CD4-positive, alpha-beta T cell treated with Interleukin-21 for 1 hour (primary cell): ENCODE measurements around the gene ZRANB1.
"Not testable (repeated sequence)": the region's sequence is repeated elsewhere in the genome, so short reads cannot be mapped to it uniquely, and the experiment has no call there.

Source experiments
- DNase-seq: peaks from one replicate; pipeline ENCODE4 v3.0.0-alpha.2; 2020

Gene ZRANB1

GRCh38 chr10:124941823-124942222 is at the start of gene ZRANB1:
ZRANB1 (plus strand) TSS chr10:124942123; CDS start chr10:124942494, 371 bp downstream.
- no peak for DNase-seq

GRCh38 chr10:124892905-124893304 is 49.0 kb upstream of the ZRANB1 start:
- no peak for DNase-seq

DNA sequence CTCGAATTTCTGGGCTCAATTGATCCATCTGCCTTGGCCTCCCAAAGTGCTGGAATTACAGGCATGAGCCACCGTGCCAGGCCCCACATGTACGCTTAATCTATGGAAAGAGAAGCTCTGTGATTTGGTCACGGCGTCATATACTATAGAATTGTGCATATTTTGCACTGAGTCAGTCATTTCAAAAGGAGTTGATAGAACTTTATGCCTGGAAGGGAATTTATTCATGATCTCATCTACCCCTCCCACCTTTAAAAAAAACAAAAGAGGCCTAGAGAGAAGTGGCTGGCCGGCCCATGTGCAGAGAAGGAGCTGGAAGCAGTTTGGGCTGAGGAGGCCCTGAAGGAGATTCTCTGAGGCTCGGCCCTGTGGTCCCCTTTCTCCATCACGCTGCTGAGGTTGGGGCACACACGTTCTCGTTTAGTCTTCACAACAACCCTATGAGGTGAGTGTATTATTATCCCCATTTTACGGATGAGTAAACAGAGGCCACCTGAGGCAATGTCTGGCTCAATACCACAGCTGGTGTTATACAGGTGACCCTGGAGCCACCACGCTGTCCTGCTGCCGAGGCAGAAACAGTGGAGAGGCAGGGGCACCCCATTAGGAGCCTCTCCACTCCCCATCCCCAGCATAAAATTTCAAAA is 47.2 kb upstream of the ZRANB1 start:
- no peak for DNase-seq

- DNase-seq, result no peak
Observed at GRCh38 chr10:124896751-124897150, 45.2 kb upstream of the ZRANB1 start.

DNA sequence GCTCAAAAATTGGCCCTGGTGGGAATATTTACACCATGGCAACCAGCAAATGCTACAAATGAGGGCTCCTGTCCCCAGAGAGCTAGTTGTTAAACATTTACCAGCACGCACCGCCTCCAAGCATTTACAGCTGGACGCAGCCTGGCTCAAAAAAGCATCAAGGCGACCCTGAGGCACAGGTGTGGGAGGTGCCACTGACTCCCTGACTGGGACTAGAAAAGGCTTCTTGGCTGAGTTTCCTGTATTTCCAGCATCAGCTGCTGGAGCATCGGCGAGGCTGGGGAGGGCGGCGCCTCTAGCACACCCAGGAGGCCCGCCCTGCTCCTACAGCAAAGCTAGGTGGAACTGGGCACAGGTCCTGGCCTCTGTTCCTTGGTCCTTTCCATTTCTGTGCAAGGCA is 43.5 kb upstream of the ZRANB1 start:
- no peak for DNase-seq

GRCh38 chr10:124899151-124899550 is 42.8 kb upstream of the ZRANB1 start:
- DNase-seq, result no peak

- no peak for DNase-seq
Observed at GRCh38 chr10:124902462-124902861, 39.5 kb upstream of the ZRANB1 start.

DNA sequence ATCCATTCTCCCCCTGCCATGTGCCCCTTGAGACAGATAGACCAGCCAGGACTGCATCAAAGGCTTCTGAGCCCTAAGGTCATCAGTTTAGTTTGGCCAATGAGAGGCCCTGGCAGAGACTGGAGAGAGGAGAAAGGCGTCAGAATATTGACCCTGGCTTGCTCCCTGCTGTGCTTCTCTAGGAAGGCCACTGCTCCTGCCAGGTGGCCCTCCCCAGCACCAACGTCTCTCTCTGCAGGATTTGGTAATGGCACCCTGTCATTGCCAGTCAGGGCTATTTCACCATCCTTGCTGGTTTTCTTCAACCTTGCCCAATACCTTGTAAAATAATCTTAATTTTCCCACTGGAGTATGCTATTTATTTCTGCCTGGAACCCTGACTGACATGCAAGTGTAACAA is 38.8 kb upstream of the ZRANB1 start:
- DNase-seq, result no peak

DNA sequence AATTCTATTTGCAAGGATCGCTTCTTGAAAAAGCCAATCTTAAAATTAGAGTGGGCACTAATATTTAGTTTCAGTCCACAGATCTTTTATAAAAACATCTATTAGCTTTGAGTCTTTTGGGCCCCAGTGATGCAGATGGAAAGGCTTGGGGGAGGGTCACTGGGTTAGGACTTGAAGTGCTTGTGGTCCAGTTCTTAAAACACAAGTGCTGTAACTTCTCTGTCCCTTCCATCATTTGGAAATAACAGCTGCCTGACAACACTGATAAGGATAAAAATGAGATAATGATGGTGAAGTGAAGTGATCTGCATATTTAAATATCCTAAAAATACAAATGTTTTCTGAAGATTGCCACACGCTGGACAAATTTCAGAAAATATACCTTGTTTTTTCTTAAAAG is 37.1 kb upstream of the ZRANB1 start:
- no peak for DNase-seq

GRCh38 chr10:124906551-124907001 is 35.3 kb upstream of the ZRANB1 start:
- no peak for DNase-seq

- no peak for DNase-seq
Observed at GRCh38 chr10:124909563-124909962, 32.4 kb upstream of the ZRANB1 start.

DNA sequence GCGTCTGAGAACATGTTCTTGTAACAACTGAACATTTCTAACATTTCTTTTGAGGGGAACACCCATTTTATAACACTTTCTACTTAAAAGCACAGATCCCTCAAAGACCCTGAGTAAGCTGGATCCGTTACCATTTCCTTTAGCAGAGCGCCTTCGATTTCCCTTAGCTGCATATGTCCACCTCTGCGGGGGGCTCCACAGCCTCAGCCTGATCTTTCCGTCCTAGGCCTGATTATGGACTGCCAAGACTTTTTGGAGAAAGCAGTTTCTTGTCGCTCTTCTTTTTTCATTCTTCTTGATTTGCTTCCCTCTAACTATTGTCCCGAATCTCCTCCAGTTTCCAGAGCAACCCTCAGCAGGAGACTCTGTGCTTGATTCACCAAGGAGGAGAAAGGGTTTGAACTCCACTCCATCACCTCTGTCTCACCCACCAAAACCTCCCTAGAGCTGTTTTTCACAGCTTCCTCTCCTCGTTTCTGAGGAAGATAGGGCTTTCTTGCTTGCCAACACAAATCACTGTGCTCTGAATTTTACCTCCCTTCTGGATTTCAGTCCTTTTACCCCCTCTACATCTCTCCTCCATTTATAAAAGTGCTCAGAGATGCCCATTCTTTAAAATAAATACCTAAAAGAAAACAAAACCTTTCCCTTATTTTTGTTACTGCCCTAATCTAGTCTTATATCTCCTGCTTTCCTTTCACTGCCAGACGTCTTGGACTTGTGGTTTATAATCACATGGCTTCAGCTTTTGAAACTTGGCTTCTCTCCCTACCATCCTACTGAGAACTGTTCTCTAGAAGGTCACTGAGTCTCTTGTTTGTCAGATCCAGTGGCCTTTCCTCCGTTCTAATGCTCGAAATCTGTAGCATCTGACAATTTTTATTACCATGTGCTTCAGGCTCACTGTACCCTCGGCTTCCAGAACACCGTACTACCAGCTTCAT is 30.5 kb upstream of the ZRANB1 start:
- DNase-seq, result no peak

DNA sequence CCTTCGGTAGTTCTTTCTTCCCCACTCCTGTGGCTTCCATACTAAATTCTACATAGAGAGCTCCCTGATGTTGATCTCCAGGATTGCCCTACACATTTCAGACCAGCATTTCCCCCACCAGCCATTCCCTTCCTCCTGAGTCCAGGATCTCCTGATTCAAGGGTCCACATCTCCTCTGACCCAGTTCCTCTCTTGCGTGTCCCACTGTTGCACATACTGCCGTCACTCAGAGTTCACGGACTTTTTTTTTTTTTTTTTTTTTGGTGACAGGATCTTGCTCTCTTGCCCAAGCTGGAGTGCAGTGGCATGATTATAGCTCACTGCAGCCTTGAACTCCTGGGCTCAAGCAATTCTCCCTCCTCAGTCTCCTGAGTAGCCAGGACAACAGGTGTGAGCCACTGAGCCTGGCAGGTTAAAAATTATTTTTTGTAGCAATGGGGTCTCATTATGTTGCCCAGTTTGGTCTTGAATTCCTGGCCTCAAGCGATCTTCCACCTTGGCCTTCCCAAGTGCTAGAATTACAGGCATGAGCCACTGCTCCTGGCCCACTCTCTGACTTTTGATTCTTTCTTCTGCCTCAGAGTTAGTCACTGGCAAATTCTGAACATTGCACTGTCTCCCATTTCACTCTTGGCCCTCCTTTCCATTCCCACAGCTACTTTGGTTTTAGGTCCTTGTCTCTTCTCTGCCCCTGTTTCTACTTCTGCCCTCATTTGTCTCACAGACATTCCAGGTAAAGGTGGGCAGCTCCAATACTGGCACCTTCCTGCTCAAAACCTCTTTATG is 29.6 kb upstream of the ZRANB1 start:
- no peak for DNase-seq

DNA sequence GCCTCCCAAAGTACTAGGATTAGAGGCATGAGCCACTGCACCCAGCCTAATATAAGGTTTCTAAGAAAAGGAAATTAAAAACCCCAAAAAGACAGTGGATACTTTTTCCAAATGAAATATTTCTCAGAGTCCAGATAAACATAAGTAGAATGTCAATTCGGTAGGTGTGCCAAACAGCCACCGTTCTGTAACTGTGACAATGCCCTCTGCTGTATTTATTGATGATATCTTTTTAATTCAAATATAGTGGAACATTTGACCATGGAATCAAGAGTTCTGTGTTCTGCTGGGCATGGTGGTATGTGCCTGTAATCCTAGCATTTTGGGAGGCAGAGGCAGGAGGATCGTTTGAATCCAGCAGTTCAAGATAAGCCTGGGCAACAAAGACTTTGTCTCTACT is 28.8 kb upstream of the ZRANB1 start:
- no peak for DNase-seq

DNA sequence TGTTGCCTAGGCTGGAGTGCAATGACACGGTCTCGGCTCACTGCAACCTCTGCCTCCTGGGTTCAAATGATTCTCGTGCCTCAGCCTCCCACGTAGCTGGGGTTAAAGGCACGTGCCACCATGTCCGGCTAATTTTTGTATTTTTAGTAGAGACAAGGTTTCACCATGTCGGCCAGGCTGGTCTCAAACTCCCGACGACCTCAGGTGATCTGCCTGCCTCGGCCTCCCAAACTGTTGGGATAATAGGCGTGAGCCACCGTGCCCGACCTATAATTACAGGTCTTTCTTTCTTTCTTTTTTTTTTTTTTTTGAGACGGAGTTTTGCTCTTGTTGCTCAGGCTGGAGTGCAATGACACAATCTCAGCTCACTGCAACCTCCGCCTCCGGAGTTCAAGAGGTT is 27.5 kb upstream of the ZRANB1 start:
- not testable (repeated sequence) for DNase-seq

GRCh38 chr10:124916098-124916584 is 25.8 kb upstream of the ZRANB1 start:
- DNase-seq, result no peak

GRCh38 chr10:124916585-124917427 is 25.1 kb upstream of the ZRANB1 start:
- DNase-seq, result peak; percentile 97

GRCh38 chr10:124917428-124918190 is 24.3 kb upstream of the ZRANB1 start:
- peak; percentile 42 for DNase-seq

GRCh38 chr10:124918191-124918830 is 23.6 kb upstream of the ZRANB1 start:
- DNase-seq, result peak; percentile 19

DNA sequence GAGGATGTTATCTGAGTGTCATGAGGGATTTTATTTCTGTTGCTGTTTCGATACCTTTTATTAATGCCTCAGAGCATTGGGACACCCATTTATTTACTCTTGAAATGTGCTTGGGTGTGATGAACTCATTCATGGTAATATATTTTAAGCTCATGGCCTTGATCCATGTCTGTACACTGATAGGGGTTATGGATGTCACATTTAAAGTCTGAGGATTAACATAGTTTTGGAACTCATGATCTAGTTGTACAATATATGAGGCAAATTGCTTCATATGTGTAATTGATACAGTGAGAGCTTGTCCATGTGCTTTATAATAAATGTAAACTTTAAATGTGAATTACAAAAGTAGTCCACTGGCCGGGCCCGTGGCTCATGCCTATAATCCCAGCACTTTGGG is 23.0 kb upstream of the ZRANB1 start:
- DNase-seq, result no peak

- DNase-seq, result no peak
Observed at GRCh38 chr10:124921261-124921660, 20.7 kb upstream of the ZRANB1 start.
